Gastroesophageal sphincter (tissue), 4 donors: ENCODE data around the gene AGPAT3. TPM values are rescaled to one million over a fixed set of nuclear protein-coding genes. Genes with fewer than 3 reads are reported as not detected.

Experiments
- ATAC-seq: fragments of 150-250 bp; one replicate; pipeline ENCODE4 v1.9.1; 2016; ENCODE audit warnings: mild to moderate bottlenecking, moderate library complexity
- H3K27ac ChIP-seq, 4 donors: fragments of 200-600 bp; sonication (generic) in 3 of 4; 1 replicate in 3 of 4; 2 replicates in 1 of 4; pipeline ENCODE4 v1.5.1; 2016 to 2019
- H3K27me3 ChIP-seq: fragments of 200-600 bp; sonication (generic); one replicate; pipeline ENCODE4 v1.5.1; 2019
- H3K36me3 ChIP-seq, 2 donors: fragments of 200-600 bp; sonication (generic); one replicate each; pipeline ENCODE4 v1.5.1; 2019; ENCODE audit warnings: control low read depth in 1 of 2
- H3K4me1 ChIP-seq, 3 donors: fragments of 200-600 bp; sonication (generic); 1 replicate in 2 of 3; 2 replicates in 1 of 3; pipeline ENCODE4 v1.5.1; 2016 to 2019; ENCODE audit warnings: control low read depth in 2 of 3
- H3K4me3 ChIP-seq, 2 donors: fragments of 200-600 bp; sonication (generic); one replicate each; pipeline ENCODE4 v1.5.1; 2019; ENCODE audit warnings: mild to moderate bottlenecking in 1 of 2, moderate library complexity in 1 of 2
- H3K9me3 ChIP-seq, 3 donors: fragments of 200-600 bp; sonication (generic); one replicate each; pipeline ENCODE4 v1.5.1; 2017 to 2019; ENCODE audit warnings: control low read depth in 2 of 3
- EP300 ChIP-seq: sonication (generic); formaldehyde crosslinking; IDR thresholded peaks from one replicate; pipeline ENCODE4 v1.6.1; 2017; ENCODE audit warnings: antibody characterized with exemption, mild to moderate bottlenecking
- POLR2A ChIP-seq, 2 donors: fragments of 450-650 bp; IDR thresholded peaks; one replicate each; pipeline ENCODE4 v1.6.1; 2017; ENCODE audit warnings: antibody characterized with exemption in 2 of 2, mild to moderate bottlenecking in 2 of 2, moderate library complexity in 1 of 2
- POLR2AphosphoS5 ChIP-seq: sonication (generic); formaldehyde crosslinking; IDR thresholded peaks from one replicate; pipeline ENCODE4 v1.6.1; 2017; ENCODE audit warnings: antibody characterized with exemption
- WGBS, 2 donors: methylation state at CpG; one replicate each; pipeline ENCODE4 v1.1.5; 2018; ENCODE audit warnings: low coverage in 1 of 2; 5-methylcytosine and 5-hydroxymethylcytosine counted together
- small RNA-seq, 4 donors: library from RNA; depleted of rRNA; stranded (forward); fragments of <200 nt; gene quantifications; one replicate each; pipeline ENCODE3, GENCODE V24; 2016
- total RNA-seq, 4 donors: library from RNA; depleted of rRNA; stranded (reverse); fragments of >200 nt; gene quantifications; one replicate each; pipeline ENCODE4 v1.1.0, GENCODE V29; 2016
- TF ChIP-seq, protein P1 (sequence below), 4 experiments: fragments of 200-600 bp in 2 of 4; fragments of 450-650 bp in 2 of 4; sonication (generic) in 1 of 4; IDR thresholded peaks; one replicate each; pipeline ENCODE4 v1.5.1; 2017 to 2019; ENCODE audit warnings: antibody characterized with exemption in 4 of 4, mild to moderate bottlenecking in 2 of 4, moderate library complexity in 2 of 4

The AGPAT3 gene
- total RNA-seq, 4 donors from 2014 or later: 27.1 to 46.9 (median 32.2) TPM

DNA sequence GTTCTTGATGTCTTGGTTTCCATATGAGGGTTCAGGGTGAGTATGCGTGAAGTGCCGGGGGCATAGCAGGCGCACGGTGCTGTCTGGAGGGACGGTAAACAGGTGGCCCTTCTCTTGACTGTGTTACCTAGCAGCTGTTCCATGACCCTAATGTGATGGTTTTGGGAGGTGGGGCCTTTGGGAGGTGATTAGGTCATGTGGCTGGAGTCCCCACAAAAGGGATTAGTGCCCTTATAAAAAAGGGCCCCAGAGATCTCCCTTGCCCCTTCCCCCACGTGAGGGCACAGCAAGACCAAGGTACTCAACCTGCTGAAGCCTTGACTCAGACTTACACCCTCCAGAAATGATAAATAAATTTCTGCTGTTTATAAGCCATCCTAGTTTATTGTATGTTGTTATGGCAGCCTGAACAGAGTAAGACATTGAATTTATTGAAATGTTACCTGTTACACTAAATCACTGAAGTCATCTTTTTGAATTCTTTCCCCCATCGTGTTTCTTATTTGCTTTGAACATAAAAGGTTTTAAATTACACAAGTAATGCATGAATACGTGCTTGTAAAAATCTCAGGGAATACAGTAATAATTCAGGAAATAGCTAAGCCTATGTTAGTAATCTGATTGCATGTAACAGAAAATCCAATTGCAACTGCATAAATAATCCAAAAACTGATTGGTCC is 162.7 kb downstream of the AGPAT3 start:
- Histone ChIP-seq H3K4me1 (peaks cover 0 to 34% (median 0%) of the 10 kb centered on the region in 3 donors), H3K27ac (no peak overlapping the region), H3K36me3 (peaks cover 0 to 5% of the 10 kb centered on the region in 2 donors), H3K27me3 (no peaks in the 10 kb centered on the region), H3K9me3 (no peaks in the 10 kb centered on the region), H3K4me3 (no peak overlapping the region)
- TF ChIP-seq EP300 (no peak), POLR2AphosphoS5 (no peak), POLR2A (IDR thresholded peaks at IDR 0.05) (no peak)
- TF ChIP-seq, protein P1, sequence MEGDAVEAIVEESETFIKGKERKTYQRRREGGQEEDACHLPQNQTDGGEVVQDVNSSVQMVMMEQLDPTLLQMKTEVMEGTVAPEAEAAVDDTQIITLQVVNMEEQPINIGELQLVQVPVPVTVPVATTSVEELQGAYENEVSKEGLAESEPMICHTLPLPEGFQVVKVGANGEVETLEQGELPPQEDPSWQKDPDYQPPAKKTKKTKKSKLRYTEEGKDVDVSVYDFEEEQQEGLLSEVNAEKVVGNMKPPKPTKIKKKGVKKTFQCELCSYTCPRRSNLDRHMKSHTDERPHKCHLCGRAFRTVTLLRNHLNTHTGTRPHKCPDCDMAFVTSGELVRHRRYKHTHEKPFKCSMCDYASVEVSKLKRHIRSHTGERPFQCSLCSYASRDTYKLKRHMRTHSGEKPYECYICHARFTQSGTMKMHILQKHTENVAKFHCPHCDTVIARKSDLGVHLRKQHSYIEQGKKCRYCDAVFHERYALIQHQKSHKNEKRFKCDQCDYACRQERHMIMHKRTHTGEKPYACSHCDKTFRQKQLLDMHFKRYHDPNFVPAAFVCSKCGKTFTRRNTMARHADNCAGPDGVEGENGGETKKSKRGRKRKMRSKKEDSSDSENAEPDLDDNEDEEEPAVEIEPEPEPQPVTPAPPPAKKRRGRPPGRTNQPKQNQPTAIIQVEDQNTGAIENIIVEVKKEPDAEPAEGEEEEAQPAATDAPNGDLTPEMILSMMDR (IDR thresholded peaks at IDR 0.05): no peak
- ATAC-seq: no peak
- 91 to 94% methylated on average over 3 of the region's 8 CpGs for WGBS, 2 donors

DNA sequence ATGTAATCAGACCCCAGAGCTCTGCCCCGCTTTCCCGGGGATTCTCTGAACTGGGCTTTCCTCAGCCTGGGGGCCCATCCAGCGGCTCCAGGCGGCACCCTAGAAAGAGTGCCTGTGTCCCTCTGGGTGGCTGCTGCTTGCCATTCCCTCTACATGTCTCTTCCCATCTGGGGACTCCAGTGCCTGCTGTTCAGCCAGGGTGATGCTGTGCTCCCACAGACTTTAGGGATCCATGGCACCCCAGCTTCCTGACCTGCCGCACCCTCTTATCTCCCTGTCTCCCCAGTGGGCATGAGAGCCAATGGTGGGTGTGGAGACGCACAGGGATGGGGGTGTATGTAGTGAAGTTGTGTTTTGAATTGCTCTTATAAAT is 163.2 kb downstream of the AGPAT3 start:
- ATAC-seq: no peak
- Histone ChIP-seq H3K36me3 (peaks cover 0 to 10% of the 10 kb centered on the region in 2 donors), H3K27me3 (no peaks in the 10 kb centered on the region), H3K4me3 (no peak overlapping the region), H3K27ac (no peak overlapping the region), H3K9me3 (no peaks in the 10 kb centered on the region), H3K4me1 (peaks cover 0 to 34% (median 0%) of the 10 kb centered on the region in 3 donors)
- TF ChIP-seq POLR2AphosphoS5: no peak
- TF ChIP-seq EP300: no peak
- TF ChIP-seq, protein P1 (IDR thresholded peaks at IDR 0.05): no peak
- TF ChIP-seq POLR2A (IDR thresholded peaks at IDR 0.05): no peak
- 93% methylated on average over 5 of the region's 6 CpGs; no CpG with 5 or more reads in 1 of the 2 donors for WGBS, 2 donors

DNA sequence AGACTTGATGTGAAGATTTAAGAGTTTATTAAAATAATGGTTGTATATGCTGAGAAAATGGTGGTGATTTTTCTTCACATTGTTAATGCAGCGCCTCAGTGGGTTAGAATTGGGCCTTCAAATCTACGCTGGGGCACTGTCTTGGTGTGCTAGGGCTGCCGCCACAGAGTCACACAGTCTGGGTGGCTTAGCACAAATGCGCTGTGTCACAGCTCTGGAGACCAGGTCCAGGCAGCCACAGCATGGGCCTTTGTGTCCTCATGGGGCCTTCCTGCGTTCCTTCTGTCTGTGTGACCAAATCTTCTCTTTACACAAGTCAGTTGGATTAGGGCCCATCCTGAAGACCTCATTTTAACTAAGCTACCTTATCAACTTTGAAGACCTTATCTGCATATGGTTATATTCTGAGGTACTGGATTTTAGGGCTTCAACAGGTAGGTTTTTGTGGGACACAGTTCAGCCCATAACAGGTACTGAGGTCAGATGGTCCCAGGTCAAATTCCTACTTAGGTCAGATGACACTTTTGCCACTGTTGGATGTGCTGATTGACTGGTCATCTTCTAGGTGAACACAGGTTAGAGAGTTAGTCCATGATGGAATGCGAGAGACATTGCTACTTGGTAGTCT is 164.6 kb downstream of the AGPAT3 start:
- peaks cover 0 to 23% of the 10 kb centered on the region in 2 donors for H3K36me3 ChIP-seq
- no peak overlapping the region for H3K4me3 ChIP-seq
- ATAC-seq: no peak
- H3K4me1 ChIP-seq: peaks cover 0 to 27% (median 0%) of the 10 kb centered on the region in 3 donors
- TF ChIP-seq, protein P1 (IDR thresholded peaks at IDR 0.05): no peak
- TF ChIP-seq POLR2A (IDR thresholded peaks at IDR 0.05) (no peak), POLR2AphosphoS5 (no peak)
- H3K9me3 ChIP-seq: no peaks in the 10 kb centered on the region
- WGBS, 2 donors: 98 to 100% methylated on average over 3 to 5 of the region's 6 CpGs
- H3K27ac ChIP-seq: no peak overlapping the region
- H3K27me3 ChIP-seq: no peaks in the 10 kb centered on the region

DNA sequence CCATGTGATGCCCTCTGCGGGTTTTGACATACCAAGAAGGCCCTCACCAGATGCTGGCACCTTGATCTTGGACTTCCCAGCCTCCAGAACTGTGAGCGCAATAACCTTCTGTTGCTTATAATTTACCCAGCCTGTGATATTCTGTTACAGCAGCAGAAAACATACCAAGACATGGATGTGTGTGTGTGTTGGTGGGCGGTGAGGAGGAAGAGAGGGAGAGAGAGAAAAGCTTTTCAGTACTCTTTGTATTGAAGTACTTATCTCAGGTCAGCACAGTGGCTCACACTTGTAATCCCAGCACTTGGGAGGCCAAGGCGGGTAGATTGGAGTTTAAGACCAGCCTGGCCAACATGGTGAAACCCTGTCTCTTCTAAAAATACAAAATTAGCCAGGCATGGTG is 170.2 kb downstream of the AGPAT3 start:
- H3K36me3 ChIP-seq: peaks cover 0 to 78% of the 10 kb centered on the region in 2 donors
- no peak for ATAC-seq
- no peaks in the 10 kb centered on the region for H3K27me3 ChIP-seq
- H3K27ac ChIP-seq: no peak overlapping the region
- TF ChIP-seq POLR2AphosphoS5: no peak
- TF ChIP-seq EP300: no peak
- no peak for TF ChIP-seq POLR2A (IDR thresholded peaks at IDR 0.05)
- TF ChIP-seq, protein P1 (IDR thresholded peaks at IDR 0.05): no peak
- H3K4me1 ChIP-seq: no peaks in the 10 kb centered on the region
- H3K9me3 ChIP-seq: no peaks in the 10 kb centered on the region
- no peak overlapping the region for H3K4me3 ChIP-seq
- 97 to 100% methylated on average over 2 to 4 of the region's 4 CpGs for WGBS, 2 donors

Small RNA genes within 50 kb of the gene (small RNA-seq; reads per million reads assigned to genes)
- 0 reads per million in 4 donors for gene RNU6-1150P
- gene RNU6-859P: 0 reads per million in 4 donors

Other genes starting within 250 kb of the AGPAT3 start
- 1 to 10 TPM in 2 of 4 donors, under 1 TPM in 2; 0.40 to 2.4 (median 1.2) TPM for gene HSF2BP, start 205.7 kb upstream of the AGPAT3 start, total RNA-seq
- 10 to 100 TPM; 17.8 to 23.7 (median 21.2) TPM for gene RRP1B, start 205.7 kb upstream of the AGPAT3 start, total RNA-seq
- gene PDXK, start 146.1 kb upstream of the AGPAT3 start, total RNA-seq: 10 to 100 TPM; 24.4 to 42.2 (median 33.0) TPM
- 10 to 100 TPM in 3 of 4 donors, 1 to 10 TPM in 1; 8.9 to 22.2 (median 10.1) TPM for gene CSTB, start 88.9 kb upstream of the AGPAT3 start, total RNA-seq
- gene RRP1, start 75.6 kb upstream of the AGPAT3 start, total RNA-seq: 10 to 100 TPM; 19.0 to 25.2 (median 20.8) TPM
- gene TRAPPC10, start 147.1 kb downstream of the AGPAT3 start, total RNA-seq: 10 to 100 TPM; 17.8 to 58.1 (median 32.4) TPM
- gene PWP2, start 242.2 kb downstream of the AGPAT3 start, total RNA-seq: 1 to 10 TPM; 3.4 to 9.2 (median 6.1) TPM